K562 (cell line): ENCODE data around the gene ABLIM2. TPM values are rescaled to one million over a fixed set of nuclear protein-coding genes. Genes with fewer than 3 reads are reported as not detected.

Source experiments
- ATAC-seq: fragments of 200-7000 bp; cut with Tn5 transposase; 3 replicates; pipeline ENCODE4 v1.9.1; 2020; ENCODE audit warnings: moderate library complexity
- BruUV-seq: library from RNA; stranded (reverse); fragments of 400-500 nt; replicated peaks from 2 replicates; lab custom pipeline; 2021; lab: Mats Ljungman, UMichigan
- CTCF ChIA-PET: fragments of 300-600 bp; formaldehyde crosslinking; extraction: SDS; loops from one replicate; lab custom pipeline; 2021; ENCODE audit warnings: low intra/inter-chr PET ratio; lab: Yijun Ruan, JAX
- POLR2A ChIA-PET: fragments of 300-600, 350-650 bp; sonication (Branson Sonifier 250); formaldehyde crosslinking; extraction: SDS; loops from one replicate; lab custom pipeline; 2021; ENCODE audit warnings: antibody characterized with exemption, inconsistent platforms; lab: Yijun Ruan, JAX
- DNase-seq, 4 experiments: peaks; one replicate each; pipeline versions ENCODE4 v3.0.0 to v3.0.0-alpha.2; 2011 to 2018; ENCODE audit warnings: low spot score in 3 of 4, mixed read lengths in 3 of 4; ENCODE audit errors: extremely low read depth in 1 of 4
- FAIRE-seq: peaks from 2 replicates; lab custom pipeline; 2011; peaks lifted over from hg19 to GRCh38; lab: Jason Lieb, UNC
- H2AFZ ChIP-seq: 2 replicates; pipeline ENCODE4 v1.6.0; 2011; ENCODE audit warnings: low read depth, low read length, control low read depth, inconsistent platforms
- H3K27ac ChIP-seq: fragments of 200-600 bp; 3 replicates; pipeline ENCODE4 v1.8.0; 2011; ENCODE audit warnings: low read depth, mild to moderate bottlenecking, control low read depth, inconsistent platforms, low read length, moderate library complexity, mixed read lengths; ENCODE audit errors: extremely low read depth
- H3K27me3 ChIP-seq, 2 experiments: fragments of 300-600 bp in 1 of 2; 2 replicates in 1 of 2; 3 replicates in 1 of 2; pipeline versions ENCODE4 v1.6.0 to v1.8.0; 2011; ENCODE audit warnings: inconsistent platforms in 2 of 2, low read length in 2 of 2, mild to moderate bottlenecking in 1 of 2, mixed read lengths in 1 of 2, moderate library complexity in 1 of 2; ENCODE audit not compliant: control insufficient read depth in 2 of 2, insufficient read depth in 2 of 2
- H3K36me3 ChIP-seq: fragments of 300-600 bp; 3 replicates; pipeline ENCODE4 v1.8.0; 2011; ENCODE audit warnings: mild to moderate bottlenecking, low read length, inconsistent platforms; ENCODE audit not compliant: control insufficient read depth, insufficient read depth
- H3K4me1 ChIP-seq, 2 experiments: fragments of 200-600 bp in 1 of 2; replicated peaks in 1 of 2; 2 replicates in 1 of 2; 3 replicates in 1 of 2; pipeline versions ENCODE4 v1.5.1 to v1.8.0; 2011; ENCODE audit warnings: inconsistent platforms in 2 of 2, low read length in 2 of 2, mild to moderate bottlenecking in 1 of 2, mixed read lengths in 1 of 2, moderate library complexity in 1 of 2; ENCODE audit not compliant: control insufficient read depth in 2 of 2, insufficient read depth in 2 of 2
- H3K4me2 ChIP-seq: 2 replicates; pipeline ENCODE4 v1.6.1; 2011; ENCODE audit warnings: low read length, control low read depth, inconsistent platforms, mixed read lengths; ENCODE audit not compliant: insufficient read depth
- H3K4me3 ChIP-seq: fragments of 200-600 bp; sonication (generic), shearing (Covaris generic); 2 replicates; pipeline ENCODE4 v1.5.1; 2016; ENCODE audit warnings: control low read depth, inconsistent platforms
- H3K79me2 ChIP-seq: fragments of 200-600 bp; 3 replicates; pipeline ENCODE4 v1.8.0; 2011; ENCODE audit warnings: low read length, inconsistent platforms; ENCODE audit not compliant: control insufficient read depth, insufficient read depth
- H3K9ac ChIP-seq, 2 experiments: 2 replicates each; pipeline versions ENCODE4 v1.6.0 to v1.6.1; 2011; ENCODE audit warnings: low read depth in 2 of 2, low read length in 2 of 2, control low read depth in 1 of 2, inconsistent platforms in 1 of 2, mild to moderate bottlenecking in 1 of 2, mixed read lengths in 1 of 2; ENCODE audit not compliant: insufficient read depth in 1 of 2
- H3K9me1 ChIP-seq: one replicate; pipeline ENCODE4 v1.6.0; 2011; ENCODE audit warnings: inconsistent platforms, mild to moderate bottlenecking, low read length, moderate library complexity; ENCODE audit not compliant: control insufficient read depth, insufficient read depth
- H3K9me3 ChIP-seq: replicated peaks from 2 replicates; pipeline ENCODE4 v1.5.1; 2011; ENCODE audit warnings: low read depth, low read length, inconsistent platforms; ENCODE audit not compliant: control insufficient read depth, insufficient read depth
- H4K20me1 ChIP-seq: replicated peaks from 2 replicates; pipeline ENCODE4 v1.6.1; 2011; ENCODE audit warnings: low read length, inconsistent platforms, mixed read lengths; ENCODE audit not compliant: control insufficient read depth, insufficient read depth
- BRF2 ChIP-seq: IDR thresholded peaks from 3 replicates; pipeline ENCODE4 v1.6.1; 2011; ENCODE audit warnings: borderline replicate concordance, mild to moderate bottlenecking; ENCODE audit not compliant: insufficient read length, insufficient read depth
- FOXO4 ChIP-seq: fragments of 450-650 bp; formaldehyde crosslinking; IDR thresholded peaks from 2 replicates; pipeline ENCODE4 v1.4.0; 2020; ENCODE audit warnings: mild to moderate bottlenecking, moderate library complexity
- HLTF ChIP-seq: fragments of 450-650 bp; IDR thresholded peaks from 2 replicates; pipeline ENCODE4 v1.6.1; 2016
- MITF ChIP-seq: IDR thresholded peaks from 2 replicates; pipeline ENCODE4 v1.6.1; 2014; ENCODE audit warnings: antibody characterized with exemption
- POLR2H ChIP-seq: IDR thresholded peaks from 2 replicates; pipeline ENCODE4 v1.6.1; 2016; ENCODE audit warnings: missing genetic modification characterization, low read depth, mild to moderate bottlenecking, control low read depth, missing compliant biosample characterization, moderate library complexity
- RBM34 ChIP-seq: fragments of 200-400 bp; formaldehyde crosslinking; IDR thresholded peaks from 2 replicates; pipeline ENCODE4 v1.6.1; 2018; ENCODE audit warnings: low read length, borderline replicate concordance; ENCODE audit not compliant: insufficient read depth
- SFPQ ChIP-seq: fragments of 200-400 bp; formaldehyde crosslinking; IDR thresholded peaks from 2 replicates; pipeline ENCODE4 v1.6.1; 2017; ENCODE audit warnings: mild to moderate bottlenecking, low read depth, low read length, moderate library complexity
- TRIM28 ChIP-seq: fragments of 450-650 bp; IDR thresholded peaks from 2 replicates; pipeline ENCODE4 v1.6.1; 2017
- ZC3H11A ChIP-seq: IDR thresholded peaks from 2 replicates; pipeline ENCODE4 v1.6.1; 2012; ENCODE audit warnings: low read depth, low read length, improper control_type of control experiment
- ZNF436 ChIP-seq: fragments of 250-450, 450-650 bp; sonication (Bioruptor Pico); formaldehyde crosslinking; IDR thresholded peaks from 2 replicates; pipeline ENCODE4 v1.7.0; 2020; ENCODE audit warnings: mild to moderate bottlenecking
- WGBS: fragments of 100-300 bp; shearing (Covaris generic); methylation state at CpG from one replicate; pipeline ENCODE4 v1.1.6; 2016; ENCODE audit warnings: low coverage, mixed read lengths; ENCODE audit not compliant: insufficient coverage; ENCODE audit errors: missing lambda C conversion rate; 5-methylcytosine and 5-hydroxymethylcytosine counted together
- in situ Hi-C: fragments of 300-500 bp; cut with MboI; formaldehyde crosslinking; loops from 4 replicates; pipeline ENCODE4 v1.15.0; 2018; ENCODE audit warnings: inconsistent platforms, mixed read lengths
- intact Hi-C: fragments of 100-400 bp; cut with micrococcal nuclease; formaldehyde crosslinking; loops from 2 replicates; pipeline ENCODE4 v1.14.2; 2022
- polyA plus RNA-seq, 8 experiments: library from polyadenylated mRNA; depleted of rRNA in 4 of 8; stranded (reverse) in 5 of 8; unstranded in 3 of 8; fragments of >200 nt; fragmentation: Nextera tagmentation in 2 of 8; fragmentation: Illumina TruSeq in 1 of 8; extraction: Ambion mirVana in 2 of 8; extraction: Trizol in 1 of 8; gene quantifications; 2 replicates each; pipeline versions ENCODE4 v1.2.1 to v1.2.3, GENCODE V29; 2011 to 2014; ENCODE audit warnings: inconsistent platforms in 1 of 8, missing spikeins in 1 of 8
- total RNA-seq, 7 experiments: library from RNA; depleted of rRNA in 6 of 7; stranded (reverse); fragments of >200 nt in 6 of 7; fragmentation: Illumina TruSeq in 2 of 7; extraction: Trizol in 2 of 7; gene quantifications; 2 replicates each; pipeline versions ENCODE4 v1.2.1 to v1.2.3, GENCODE V29; 2011 to 2021; ENCODE audit warnings: low replicate concordance in 1 of 7

Gene ABLIM2
- total and polyA plus RNA-seq, 9 of the 15 experiments (the other 6 are each of a cell fraction or from before 2014, with no cell fraction given) = not detected

- H3K9me3 ChIP-seq = no peaks in the 10 kb centered on the region
- FAIRE-seq = no peak
- DNase-seq = no peak
- peaks cover 12 to 64% of the 10 kb centered on the region in 2 experiments; a peak in 3 of 5 replicates for H3K27me3 ChIP-seq
- ATAC-seq = no peak
- 1% methylated on average over 7 of the region's 12 CpGs for WGBS
- TF ChIP-seq FOXO4 (CRISPR knock-in tag) = no peak
- no peak for TF ChIP-seq ZC3H11A
- TF ChIP-seq RBM34 = no peak
- TF ChIP-seq, all 486 proteins: peak for 0
- intact Hi-C loops (no loop called here), in situ Hi-C loops (no loop called here)
- Histone ChIP-seq H3K36me3 (no peaks in the 10 kb centered on the region), H2AFZ (no peak overlapping the region), H3K9ac (no peak overlapping the region), H3K79me2 (no peaks in the 10 kb centered on the region), H3K4me3 (no peak overlapping the region), H3K9me1 (no peaks in the 10 kb centered on the region), H3K4me1 (no peaks in the 10 kb centered on the region), H3K4me2 (no peak overlapping the region), H3K27ac (no peak overlapping the region), H4K20me1 (0 out of 2 replicates have a peak, but pooled peaks cover 5% of the 10 kb centered on the region)
- CTCF ChIA-PET = no interaction called here
- BruUV-seq = no TSS peak
- POLR2A ChIA-PET = no interaction called here
Observed at GRCh38 chr4:8136529-8136928, 22.1 kb downstream of the ABLIM2 start.

- Histone ChIP-seq H3K4me2 (no peak overlapping the region), H3K27ac (no peak overlapping the region), H2AFZ (no peak overlapping the region), H3K9me3 (no peaks in the 10 kb centered on the region), H3K9me1 (no peaks in the 10 kb centered on the region), H3K4me1 (no peaks in the 10 kb centered on the region), H4K20me1 (0 out of 2 replicates have a peak, but pooled peaks cover 8% of the 10 kb centered on the region), H3K36me3 (no peaks in the 10 kb centered on the region), H3K4me3 (no peak overlapping the region), H3K79me2 (no peaks in the 10 kb centered on the region), H3K9ac (no peak overlapping the region), H3K27me3 (peaks cover 12 to 72% of the 10 kb centered on the region in 2 experiments; a peak in 3 of 5 replicates)
- DNase-seq (no peak), ATAC-seq (no peak), FAIRE-seq (no peak)
- POLR2A ChIA-PET = no interaction called here
- intact Hi-C loops = no loop called here
- in situ Hi-C loops = no loop called here
- CTCF ChIA-PET = no interaction called here
- WGBS = 9% methylated on average over 15 of the region's 15 CpGs
- BruUV-seq = no TSS peak
- no peak for TF ChIP-seq TRIM28
- no peak for TF ChIP-seq MITF
- no peak for TF ChIP-seq BRF2
- TF ChIP-seq HLTF = no peak
- no peak for TF ChIP-seq POLR2H (tag)
- no peak for TF ChIP-seq ZNF436 (CRISPR knock-in tag)
- no peak for TF ChIP-seq SFPQ
Observed at GRCh38 chr4:8135666-8136065, 22.9 kb downstream of the ABLIM2 start.
